NCI-H774 (cell line): Measurements from ENCODE around the gene B4GALNT3.
A peak's percentile ranks its signal among the peaks of the same experiment; 100 is the strongest.

Experiments
- DNase-seq: peaks from one replicate; lab custom pipeline; 2025; lab: John Stamatoyannopoulos, UW

Gene B4GALNT3

GRCh38 chr12:508795-509194 is 49.1 kb downstream of the B4GALNT3 start:
- no peak for DNase-seq

DNA sequence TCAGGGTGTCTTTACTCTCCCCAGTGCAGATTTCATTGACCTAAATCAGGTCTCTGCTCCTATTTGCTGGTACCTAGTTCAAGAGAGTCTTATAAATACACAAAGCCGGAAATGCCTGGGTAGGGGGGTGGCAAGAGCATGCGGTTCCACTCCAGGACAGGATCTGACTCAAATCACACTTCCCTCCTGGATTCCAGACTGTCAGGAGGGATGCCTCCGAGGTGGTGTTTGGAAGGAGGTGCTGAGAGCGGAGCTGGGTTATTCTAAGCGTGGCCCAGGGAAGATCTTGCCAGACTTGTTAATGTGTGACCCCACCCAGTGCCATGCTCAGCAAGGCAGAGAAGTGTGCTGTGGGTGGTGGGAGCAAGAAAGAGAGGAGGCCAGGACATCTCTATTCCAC is 49.8 kb downstream of the B4GALNT3 start:
- DNase-seq: no peak

DNA sequence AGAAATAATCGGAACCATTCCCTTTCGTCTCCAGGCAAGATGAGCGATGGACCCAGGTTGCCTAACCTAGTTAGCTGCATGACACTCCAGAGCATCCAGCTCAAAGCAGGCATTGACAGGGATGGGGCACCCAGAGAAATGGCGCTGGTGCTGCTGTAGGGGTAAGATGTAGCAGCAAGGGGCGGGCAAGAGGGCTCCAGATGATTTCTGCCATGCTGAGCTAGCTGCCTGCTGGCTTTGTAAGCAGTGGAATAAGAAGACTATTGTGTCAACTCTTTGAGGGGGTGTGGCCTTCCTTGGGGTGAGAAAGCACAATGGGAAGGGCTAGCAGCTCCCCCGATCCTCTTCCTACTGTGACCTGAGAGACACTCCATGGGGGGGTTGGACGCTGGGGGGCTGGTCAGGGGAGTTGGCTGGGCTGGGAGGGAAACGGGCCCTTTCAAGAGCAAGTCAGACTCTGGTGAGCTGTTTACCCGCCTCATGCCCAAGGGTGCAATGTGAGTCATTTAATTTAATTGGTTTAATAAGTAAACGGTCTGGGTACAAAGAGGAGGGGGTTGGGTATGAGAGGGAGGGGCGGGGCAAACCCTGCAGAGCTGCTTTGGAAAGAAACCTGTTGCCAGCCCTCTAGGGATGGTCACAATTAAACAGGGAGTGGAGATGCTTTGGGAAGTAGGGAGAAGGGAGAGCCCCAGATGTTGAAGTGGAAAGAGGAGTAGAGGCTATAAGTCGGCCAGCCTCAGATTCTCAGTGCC is 50.5 kb downstream of the B4GALNT3 start:
- peak; percentile 79 for DNase-seq

GRCh38 chr12:512933-513332 is 53.2 kb downstream of the B4GALNT3 start:
- no peak for DNase-seq

DNA sequence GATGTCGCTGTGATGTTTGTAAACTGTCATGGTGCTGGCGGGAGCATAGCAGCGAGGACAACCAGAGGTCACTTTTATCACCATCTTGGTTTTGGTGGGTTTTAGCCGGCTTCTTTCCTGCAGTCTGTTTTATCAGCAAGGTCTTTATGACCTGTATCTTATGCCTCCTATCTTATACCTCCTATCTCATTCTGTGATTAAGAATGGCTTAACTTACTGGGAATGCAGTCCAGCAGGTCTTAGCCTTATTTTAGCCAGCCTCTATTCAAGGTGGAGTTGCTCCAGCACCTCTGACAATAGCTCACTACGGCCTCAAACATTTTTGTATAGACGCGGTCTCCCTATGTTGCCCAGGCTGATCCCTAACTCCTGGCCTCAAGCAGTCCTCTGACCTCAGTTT is 53.7 kb downstream of the B4GALNT3 start:
- DNase-seq: no peak

DNA sequence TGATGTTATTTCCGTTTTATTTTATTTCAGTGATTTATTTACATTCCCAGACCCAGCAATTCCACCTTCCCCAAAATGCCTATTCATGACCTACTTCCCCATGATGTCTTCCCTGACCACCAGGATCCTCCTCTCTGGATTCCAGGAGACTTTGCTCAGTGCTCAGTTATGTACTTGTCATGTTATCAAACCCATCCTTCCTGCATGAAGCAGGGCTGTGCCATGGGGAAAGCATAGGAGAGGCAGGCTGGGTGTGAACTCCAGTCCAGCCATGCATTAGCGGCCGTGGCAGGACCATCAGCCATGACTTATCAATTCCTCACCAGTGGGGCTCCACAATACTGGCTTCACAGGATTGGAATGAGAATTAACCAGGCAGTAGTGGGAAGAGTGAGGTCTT is 57.8 kb downstream of the B4GALNT3 start:
- DNase-seq: no peak

GRCh38 chr12:520119-520518 is 60.4 kb downstream of the B4GALNT3 start:
- DNase-seq: no peak

- DNase-seq: no peak
Observed at GRCh38 chr12:522692-523378, 63.1 kb downstream of the B4GALNT3 start.

DNA sequence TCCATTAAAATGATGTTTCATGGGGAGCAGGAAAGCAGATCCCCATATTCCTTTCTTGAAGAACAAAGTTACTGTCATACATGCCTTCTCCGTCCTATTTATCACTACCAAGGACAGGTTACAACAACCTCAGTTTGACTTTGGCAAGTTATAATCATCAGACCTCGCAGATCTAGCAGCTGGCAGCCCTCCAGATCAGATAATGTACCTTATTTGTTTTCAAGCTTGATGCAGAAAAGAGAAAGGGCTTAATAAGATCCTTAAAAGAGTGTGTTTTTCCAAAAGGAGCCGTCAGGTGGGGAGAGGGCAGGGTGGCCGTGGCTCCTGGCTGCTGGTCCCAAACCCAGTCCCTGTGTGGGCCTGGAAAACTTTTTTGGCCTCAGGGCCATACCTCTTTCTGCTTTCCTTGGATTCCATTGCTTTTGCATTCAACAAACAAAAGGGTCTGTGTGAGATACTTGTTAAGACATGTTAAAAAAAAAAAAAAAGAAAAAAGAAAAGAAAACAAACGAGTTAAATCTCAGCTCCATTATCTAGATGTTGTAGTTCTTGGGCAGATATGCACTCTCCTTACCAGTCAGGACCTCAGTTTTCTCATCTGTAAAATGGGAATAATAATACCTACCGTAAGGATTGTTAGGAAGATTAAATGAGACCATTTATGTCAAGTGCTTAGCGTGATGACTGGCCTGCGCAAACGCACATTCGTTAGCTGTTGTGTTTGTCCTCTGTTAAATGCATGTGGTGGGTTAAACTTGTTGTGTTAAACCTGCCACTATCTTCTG is 64.6 kb downstream of the B4GALNT3 start:
- no peak for DNase-seq

DNA sequence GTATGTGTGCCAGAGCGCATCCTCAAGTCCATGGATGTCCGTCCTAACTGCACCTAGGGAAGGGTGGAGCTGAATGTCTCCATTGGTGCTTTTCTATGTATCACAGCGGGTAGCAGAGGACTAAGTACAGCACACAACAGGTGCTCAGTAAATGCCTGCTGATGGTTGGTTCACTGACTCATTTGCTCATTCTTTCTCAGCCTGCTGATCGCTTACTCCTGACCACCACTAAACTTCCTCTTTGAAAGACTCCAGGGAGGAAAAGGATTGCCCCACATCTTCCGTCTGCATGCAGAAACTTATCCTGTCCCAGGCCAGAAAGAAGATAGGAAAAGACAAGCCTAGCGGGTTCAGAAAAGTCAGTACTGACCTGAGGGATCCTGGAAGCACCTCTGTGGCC is 66.3 kb downstream of the B4GALNT3 start:
- DNase-seq: no peak

DNA sequence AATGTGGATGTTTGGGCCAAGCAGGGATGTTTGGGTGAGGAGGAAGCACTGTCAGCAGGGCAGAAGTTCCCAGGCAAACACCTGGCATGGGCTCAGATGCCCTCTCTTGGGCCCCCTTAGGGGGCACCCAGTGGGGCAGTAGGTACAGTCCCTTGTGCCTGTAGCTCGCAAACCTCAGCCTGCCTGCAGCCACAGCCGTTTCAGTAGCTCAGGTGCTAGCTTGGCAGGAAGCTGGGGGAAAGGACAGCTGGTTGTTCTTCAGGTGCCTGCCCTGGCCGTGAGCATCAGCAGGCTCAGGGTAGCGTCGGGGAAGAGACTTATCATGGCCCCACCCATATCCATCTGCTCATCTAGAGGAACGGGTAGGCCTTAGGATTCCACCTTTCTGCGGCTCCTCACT is 67.5 kb downstream of the B4GALNT3 start:
- no peak for DNase-seq

DNA sequence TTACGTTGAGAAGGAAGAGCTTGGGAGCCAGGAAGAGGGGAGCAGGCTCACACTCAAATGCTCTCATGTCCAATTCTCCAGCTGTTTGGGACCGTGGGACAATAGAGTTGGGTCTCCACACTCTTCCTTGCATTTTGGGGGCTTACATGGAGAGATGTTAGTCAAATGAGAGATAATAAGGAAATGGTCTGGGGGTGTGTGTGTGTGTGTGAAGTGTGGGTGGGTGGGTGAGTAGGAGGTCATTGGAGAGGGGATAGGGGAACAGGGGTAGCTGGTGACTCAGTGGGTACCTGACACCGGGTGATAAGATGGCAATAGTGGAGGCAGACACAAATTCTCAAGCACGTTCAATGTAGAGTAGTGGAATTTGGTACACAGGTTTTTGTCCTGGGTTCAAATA is 68.0 kb downstream of the B4GALNT3 start:
- DNase-seq: no peak

DNA sequence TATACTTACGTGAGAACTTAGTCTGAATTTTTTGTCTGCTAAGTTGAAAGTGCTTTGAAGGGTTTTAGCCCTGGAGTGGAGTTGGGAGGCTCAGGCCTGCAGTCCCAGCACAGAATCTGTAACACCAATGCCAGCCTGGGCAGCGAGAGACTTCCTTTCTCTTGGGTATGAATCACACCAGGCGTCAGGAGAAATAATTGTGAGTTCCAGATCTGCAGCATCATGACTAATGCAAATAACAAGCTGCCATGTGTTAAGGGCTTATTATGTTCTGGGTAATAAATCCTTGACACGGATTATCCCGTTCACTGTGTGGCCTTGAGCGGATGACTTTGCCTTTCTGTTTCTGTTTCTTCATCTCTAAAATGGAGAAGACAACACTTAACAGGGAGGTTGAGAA is 70.6 kb downstream of the B4GALNT3 start:
- DNase-seq: no peak

DNA sequence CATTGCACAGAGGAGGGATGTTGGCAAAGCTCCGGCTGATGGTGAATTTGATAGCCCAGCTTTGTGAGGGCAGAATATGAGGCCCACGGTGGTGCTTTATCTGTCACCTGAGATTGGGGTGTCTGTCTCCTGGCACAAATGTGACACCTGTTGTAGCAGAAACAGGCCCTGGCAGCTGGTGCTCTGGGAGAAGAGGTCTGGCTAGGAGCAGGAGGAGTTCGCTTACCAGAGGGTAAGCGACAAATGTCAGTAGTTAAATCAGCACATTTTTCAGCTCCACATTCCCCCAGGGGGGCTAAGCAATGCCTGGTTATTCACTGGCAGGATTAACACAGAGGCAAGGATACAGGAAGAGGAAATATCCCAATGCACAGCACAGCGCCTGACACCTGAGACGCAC is 71.1 kb downstream of the B4GALNT3 start:
- no peak for DNase-seq

GRCh38 chr12:531951-532585 is 72.3 kb downstream of the B4GALNT3 start:
- DNase-seq: no peak

GRCh38 chr12:532908-533565 is 73.3 kb downstream of the B4GALNT3 start:
- DNase-seq: no peak

- no peak for DNase-seq
Observed at GRCh38 chr12:533718-534117, 74.0 kb downstream of the B4GALNT3 start.

- DNase-seq: no peak
Observed at GRCh38 chr12:534216-534615, 74.5 kb downstream of the B4GALNT3 start.

- no peak for DNase-seq
Observed at GRCh38 chr12:535396-535795, 75.7 kb downstream of the B4GALNT3 start.

DNA sequence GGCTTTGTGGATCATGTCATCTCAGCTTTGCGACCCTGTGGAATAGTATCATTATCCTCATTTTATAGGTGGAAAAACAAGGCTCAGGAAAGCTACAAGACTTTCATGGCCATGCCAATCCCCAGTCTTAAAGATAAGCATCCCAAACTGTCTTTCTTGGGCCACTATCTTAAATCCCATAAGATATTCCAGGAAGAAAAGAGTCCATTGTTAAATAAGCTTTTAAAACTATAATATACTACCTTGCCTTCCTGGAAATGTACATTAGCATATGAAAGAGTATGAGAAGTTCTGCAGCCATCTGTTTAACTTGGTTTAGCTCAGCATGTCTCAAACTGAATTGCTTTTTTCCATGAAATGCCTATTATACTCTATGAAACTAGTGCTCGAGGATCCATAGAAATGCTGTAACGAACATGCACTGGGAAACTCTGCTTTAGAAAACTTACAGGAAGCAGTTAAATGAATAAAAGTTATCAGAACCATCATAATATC is 77.1 kb downstream of the B4GALNT3 start:
- no peak for DNase-seq

DNA sequence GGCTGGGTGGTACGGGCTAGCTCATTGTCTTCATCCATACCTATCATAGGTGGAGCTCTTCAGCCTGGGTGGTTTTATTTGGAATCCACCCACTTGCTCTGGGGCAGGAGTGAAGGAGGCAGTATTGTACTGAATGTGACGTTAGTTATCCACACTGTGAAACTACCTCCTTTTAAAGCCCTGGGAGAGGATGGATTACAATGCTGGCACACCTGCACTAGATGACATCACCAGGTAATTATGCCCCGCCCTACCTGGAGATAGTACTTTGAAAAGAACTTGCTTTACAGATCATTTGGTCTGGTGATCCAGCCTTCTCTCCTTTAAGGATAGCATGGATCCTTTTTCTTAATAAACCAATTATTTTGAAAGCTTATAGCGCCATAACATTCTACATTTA is 78.0 kb downstream of the B4GALNT3 start:
- peak; percentile 55 for DNase-seq
